ENCODE measurements around the gene FDXR.
A peak's percentile ranks its signal among the peaks of the same experiment; 100 is the strongest.

DNA sequence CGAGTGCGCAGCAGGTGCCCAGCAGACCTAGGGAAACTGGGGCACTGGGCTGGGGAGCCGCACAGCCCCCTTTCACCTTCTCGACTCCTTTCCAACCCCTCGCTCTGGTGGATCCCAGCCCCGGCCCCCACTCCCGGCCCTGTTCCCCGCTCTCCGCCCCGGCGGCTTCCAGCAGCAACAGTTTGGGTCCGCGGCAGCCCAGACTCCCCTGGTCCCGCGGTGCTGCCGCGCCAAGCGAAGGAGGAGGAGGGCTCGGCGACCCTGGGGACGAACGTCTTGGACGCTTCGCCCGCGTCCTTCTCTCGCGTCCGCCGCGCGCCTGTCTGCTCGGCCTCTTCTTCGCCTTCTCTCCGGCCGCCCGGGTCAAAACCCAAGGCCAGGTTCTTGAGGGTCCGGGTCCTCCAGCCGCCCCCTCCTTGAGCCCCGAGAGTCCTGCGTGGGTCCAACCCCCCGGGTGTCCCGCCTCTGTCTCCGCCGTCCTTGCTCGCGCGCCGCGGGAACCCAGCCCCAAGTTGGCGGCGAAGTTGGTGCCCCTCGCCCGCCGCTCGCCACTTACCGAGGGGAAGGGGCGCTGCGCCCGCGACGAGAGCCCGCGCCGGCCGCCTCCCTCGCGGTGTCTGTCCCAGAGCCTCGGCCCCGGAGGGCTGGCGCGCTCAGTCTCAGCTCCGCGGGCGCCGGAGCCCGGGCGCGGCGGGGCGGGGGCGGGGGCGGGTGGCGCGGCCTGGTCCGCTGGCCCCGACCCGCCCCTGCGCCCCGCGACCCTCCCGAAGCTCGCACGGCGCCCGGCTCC, 11.7 kb downstream of the FDXR start:
- TF ChIP-seq POLR2AphosphoS5 (IDR thresholded peaks at IDR 0.05; ENCODE audit: borderline replicate concordance, low read depth, low read length) (no peak), EZH2 (IDR thresholded peaks at IDR 0.05) (peak; percentile 33), FOXP2 (optimal IDR thresholded peaks at IDR 0.05; ENCODE audit: control extremely low read depth, extremely low read length, insufficient read depth) (no peak)
